Activated CD4-positive, alpha-beta T cell treated with anti-CD3 and anti-CD28 coated beads, Interleukin-10, Interleukin-2, amounts not matched to agents 100 ng/mL and 50 ng/mL, durations not matched to agents 16 hours and 8 hours (primary cell): ENCODE results near the gene C5.
"Not testable (repeated sequence)": the region's sequence is repeated elsewhere in the genome, so short reads cannot be mapped to it uniquely, and the experiment has no call there.

Source experiments
- DNase-seq: peaks from one replicate; pipeline ENCODE4 v3.0.0-alpha.2; 2020

The C5 gene

DNA sequence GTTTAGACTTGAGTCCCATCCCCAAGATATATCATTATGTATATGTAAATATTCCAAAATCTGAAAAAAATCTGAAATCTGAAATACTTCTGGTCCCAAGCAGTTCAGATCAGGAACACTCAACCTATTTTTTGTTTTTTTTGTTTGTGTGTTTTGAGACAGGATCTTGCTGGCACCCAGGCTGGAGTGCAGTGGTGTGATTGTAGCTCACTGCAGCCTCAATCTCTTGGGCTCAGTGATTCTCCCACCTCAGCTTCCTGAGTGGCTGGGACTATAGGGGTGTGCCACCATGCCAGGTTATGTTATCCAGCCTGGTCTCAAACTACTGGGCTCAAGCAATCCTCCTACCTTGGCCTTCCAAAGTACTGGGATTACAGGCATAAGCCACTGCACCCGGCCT lies 72.8 kb downstream of the C5 start:
- no peak for DNase-seq

DNA sequence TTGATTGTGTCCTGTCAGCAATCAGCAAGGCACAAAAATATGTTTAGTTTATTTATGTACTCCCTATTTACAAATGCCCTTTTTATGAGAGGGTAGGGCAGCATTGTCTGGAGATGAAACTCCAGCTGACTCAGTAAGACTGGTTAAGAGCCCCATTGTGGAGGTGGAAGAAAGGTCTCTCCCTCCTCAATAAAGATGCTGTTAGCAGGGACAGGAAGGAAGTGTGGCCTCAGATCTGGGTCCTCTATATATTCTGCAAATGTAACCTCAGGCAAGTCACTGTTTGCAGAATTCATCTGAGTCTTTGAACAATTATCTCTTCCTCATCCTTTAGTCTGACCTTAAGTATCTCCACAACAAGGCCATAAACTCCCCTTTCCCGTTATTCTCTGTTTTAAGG lies 75.2 kb downstream of the C5 start:
- no peak for DNase-seq

GRCh38 chr9:120974181-120974580 lies 75.9 kb downstream of the C5 start:
- DNase-seq = no peak

DNA sequence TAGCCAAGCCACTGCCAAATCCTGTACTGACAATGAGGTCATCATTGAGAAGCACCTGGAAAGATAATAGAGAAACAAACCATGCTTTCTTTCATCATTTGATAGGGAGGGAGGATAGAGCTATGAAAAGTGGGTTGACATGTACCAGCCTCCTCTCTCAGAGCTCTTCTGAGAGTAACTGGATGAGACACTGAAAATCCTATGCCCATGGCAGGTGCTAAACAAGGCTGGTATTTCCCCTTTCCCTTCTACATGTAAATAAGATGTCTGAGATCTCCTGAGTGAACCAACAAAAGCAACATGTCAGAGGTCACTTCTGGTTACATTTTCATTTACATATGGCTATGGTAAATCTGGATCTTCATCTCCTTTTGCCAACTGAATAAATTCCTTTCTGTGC lies 78.1 kb downstream of the C5 start:
- no peak for DNase-seq

GRCh38 chr9:120971471-120971870 lies 78.6 kb downstream of the C5 start:
- DNase-seq = not testable (repeated sequence)

DNA sequence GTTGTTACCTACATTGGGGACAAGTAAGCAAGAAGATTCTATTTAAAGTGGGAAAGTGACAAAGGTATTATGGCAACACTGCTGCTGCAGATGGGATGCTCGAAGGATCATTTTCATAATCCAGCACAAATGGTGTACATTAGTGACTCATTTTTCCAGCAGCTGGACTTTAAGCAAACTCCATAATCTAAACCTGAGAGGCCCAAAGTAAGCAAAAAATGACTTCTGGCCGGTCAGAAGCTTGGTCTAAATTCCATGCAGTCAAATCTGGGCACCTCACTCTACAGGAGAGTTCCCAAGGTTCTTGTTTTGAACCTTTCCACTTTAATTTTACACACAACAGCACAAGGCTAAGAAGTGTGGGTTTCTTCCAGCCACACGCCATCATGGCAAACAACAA lies 79.8 kb downstream of the C5 start:
- DNase-seq = no peak

DNA sequence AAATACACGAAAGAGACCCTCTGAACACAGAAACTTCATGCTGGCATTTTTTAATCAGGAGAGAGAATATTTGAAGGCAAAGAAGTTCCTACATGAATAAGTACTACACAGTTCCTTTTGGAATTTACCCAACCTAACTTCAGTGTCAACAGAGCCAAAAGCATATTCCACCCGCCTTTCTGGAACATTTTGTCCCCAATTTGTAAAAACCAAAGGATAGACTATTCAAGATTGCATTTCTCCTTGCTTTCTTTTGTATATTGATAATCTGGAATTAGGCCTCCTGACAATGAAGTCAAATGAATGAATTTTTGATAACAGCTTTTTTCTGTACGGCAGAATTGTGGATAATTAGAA lies 84.1 kb downstream of the C5 start:
- DNase-seq = no peak

DNA sequence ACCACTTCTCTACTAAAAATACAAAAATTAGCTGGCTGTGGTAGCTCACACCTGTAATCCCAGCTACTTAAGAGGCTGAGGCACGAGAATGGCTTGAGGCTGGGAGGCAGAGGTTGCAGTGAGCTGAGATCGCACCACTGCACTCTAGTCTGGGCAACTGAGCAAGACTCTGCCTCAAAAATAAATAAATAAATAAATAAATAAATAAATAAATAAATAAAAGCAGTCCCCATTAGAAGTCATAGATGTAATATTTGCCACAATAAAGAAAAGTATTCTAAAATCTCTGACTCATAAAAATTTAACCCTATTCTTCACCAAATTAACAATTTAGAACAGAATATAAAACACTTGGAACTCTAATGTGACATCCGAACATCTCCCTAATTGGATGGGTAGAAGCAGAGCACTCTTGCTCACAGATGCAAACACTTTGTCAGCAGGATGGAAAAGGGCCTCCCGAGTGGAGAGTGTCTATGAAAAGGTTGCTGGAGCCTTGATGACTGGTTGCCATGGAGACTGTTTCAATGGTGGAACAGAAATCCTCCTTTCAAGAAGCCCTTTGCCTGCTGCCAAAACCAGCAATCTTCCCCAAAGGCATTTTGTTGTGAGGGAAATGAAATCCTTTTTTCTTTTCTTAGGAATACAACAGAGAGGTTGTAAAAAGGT lies 84.6 kb downstream of the C5 start:
- no peak for DNase-seq

DNA sequence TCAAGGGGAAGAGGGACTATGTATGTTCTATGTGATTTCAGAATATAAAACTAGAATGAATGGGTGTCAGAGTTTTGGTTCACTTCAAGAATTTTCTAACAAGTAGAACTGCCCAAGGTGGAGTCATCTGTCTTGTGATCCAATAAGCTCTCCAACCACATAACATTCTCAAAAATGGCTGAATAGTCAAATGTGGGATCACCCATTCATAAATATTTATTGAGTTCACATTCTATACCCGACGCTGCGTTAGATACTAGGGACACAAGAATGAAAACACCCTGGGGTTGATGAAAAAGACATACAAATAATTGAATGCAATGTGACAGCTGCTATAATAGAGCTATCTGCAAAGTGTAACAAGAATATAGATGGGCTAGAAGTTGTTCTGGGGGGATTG lies 88.1 kb downstream of the C5 start:
- DNase-seq = no peak

GRCh38 chr9:120960001-120960400 lies 90.1 kb downstream of the C5 start:
- DNase-seq = no peak

DNA sequence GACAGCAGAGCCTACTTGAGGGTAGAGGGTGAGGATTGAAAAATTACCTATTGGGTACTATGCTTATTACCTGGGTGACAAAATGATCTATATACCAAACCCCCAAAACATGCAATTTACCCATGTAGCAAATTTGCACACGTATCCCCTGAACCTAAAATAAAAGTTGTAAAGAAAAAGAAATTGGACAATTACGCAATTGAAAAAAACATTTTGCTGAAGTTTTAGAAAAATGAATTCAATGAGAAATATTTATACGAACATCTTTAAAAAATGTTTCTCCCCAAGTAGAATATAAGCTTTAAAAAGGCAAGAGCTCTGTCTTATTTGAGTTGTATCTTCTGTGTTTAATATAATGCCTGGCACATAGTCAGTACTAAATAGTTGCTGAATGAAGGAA lies 93.2 kb downstream of the C5 start:
- no peak for DNase-seq

GRCh38 chr9:120951960-120952618 lies 98.0 kb downstream of the C5 start:
- DNase-seq = no peak

- DNase-seq = no peak
Measured at GRCh38 chr9:120950421-120951388, 99.4 kb downstream of the C5 start.

GRCh38 chr9:120949290-120949689 lies 100.8 kb downstream of the C5 start:
- DNase-seq = no peak

DNA sequence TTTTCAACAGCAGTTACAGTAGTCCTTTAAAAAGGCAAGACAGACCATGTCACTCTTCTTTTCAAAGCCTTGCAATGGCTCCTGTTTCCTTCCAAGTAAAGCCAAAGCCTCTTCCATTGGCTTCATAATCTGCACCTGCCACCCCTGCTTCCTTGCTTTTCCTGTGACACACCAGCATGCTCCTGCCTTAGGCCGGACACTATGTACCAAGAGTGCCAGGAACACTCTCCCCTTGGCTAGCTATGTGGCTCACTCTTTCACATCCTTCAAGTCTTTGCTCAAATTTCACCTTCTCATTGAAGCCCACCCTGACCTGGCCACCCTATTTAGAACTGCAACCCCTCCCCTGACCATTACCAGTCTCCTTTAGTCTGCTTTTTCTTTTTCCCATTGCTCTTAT lies 101.3 kb downstream of the C5 start:
- no peak for DNase-seq

GRCh38 chr9:120947222-120947621 lies 102.9 kb downstream of the C5 start:
- no peak for DNase-seq

GRCh38 chr9:120946259-120946658 lies 103.8 kb downstream of the C5 start:
- no peak for DNase-seq

DNA sequence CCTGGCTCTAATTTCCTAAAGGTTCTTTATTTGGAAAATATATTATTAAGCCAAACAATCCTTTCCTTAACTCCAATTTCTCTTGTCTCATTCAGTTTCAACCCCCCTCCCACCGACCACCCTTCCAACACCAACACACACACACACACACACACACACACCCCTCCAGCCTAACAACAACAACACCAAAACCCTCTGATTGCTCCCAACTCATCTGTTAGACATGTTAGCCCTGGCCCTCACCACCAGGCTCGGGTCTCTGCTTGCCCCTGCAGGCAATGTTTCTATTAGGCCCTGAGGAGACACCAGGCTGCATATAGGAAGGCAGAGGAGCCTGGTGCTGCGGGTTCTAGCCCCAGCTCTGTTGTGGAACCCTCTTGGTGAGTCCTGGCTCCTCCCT lies 105.1 kb downstream of the C5 start:
- DNase-seq = no peak

GRCh38 chr9:120944434-120944843 lies 105.6 kb downstream of the C5 start:
- DNase-seq = no peak

- DNase-seq = no peak
Measured at GRCh38 chr9:120942186-120943001, 107.7 kb downstream of the C5 start.

GRCh38 chr9:120941046-120941770 lies 108.9 kb downstream of the C5 start:
- DNase-seq = no peak

DNA sequence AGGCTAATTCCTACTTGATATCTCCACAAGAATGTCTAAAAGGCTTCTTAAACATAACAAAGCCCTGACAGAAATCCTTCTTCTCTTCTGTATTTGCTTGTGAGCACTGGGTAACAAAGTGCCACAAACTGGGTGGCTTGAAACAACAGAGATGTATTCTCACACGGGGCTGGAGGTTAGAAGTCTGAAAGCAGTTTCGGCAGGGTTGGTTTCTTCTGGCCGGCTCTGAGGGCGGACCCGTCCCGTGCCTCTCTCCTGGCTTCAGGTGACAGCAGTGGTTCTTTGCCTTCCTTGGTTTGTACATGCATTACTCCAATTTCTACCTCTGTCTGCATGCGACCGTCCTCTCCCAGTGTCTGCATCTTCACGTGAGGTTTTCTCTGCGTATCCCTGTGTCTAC lies 109.5 kb downstream of the C5 start:
- DNase-seq = no peak
